GM19099 (cell line): Measurements from ENCODE around the gene NFKB2.
A peak's percentile ranks its signal among the peaks of the same experiment; 100 is the strongest.

ENCODE experiments used
- POLR2A ChIP-seq: IDR thresholded peaks from 3 replicates; pipeline ENCODE4 v1.6.1; 2011; ENCODE audit warnings: low read depth; ENCODE audit not compliant: insufficient read length; ENCODE audit errors: extremely low read depth

The NFKB2 gene

GRCh38 chr10:102395400-102396316 is at the start of gene NFKB2:
NFKB2 (plus strand) TSS chr10:102395705; CDS start chr10:102395960, 255 bp downstream.
- TF ChIP-seq POLR2A, result peak; percentile 68

- no peak for TF ChIP-seq POLR2A
These were observed 48.2 kb upstream of the NFKB2 start for GRCh38 chr10:102347236-102347828.

GRCh38 chr10:102352066-102352715 is 43.3 kb upstream of the NFKB2 start:
- TF ChIP-seq POLR2A, result no peak

GRCh38 chr10:102354451-102354850 is 41.1 kb upstream of the NFKB2 start:
- TF ChIP-seq POLR2A, result no peak

GRCh38 chr10:102358712-102359382 is 36.7 kb upstream of the NFKB2 start:
- TF ChIP-seq POLR2A, result no peak

- TF ChIP-seq POLR2A, result no peak
These were observed 28.1 kb upstream of the NFKB2 start for GRCh38 chr10:102367441-102367840.

- TF ChIP-seq POLR2A, result no peak
These were observed 27.4 kb upstream of the NFKB2 start for GRCh38 chr10:102368077-102368476.

GRCh38 chr10:102371295-102371694 is 24.2 kb upstream of the NFKB2 start:
- no peak for TF ChIP-seq POLR2A

GRCh38 chr10:102375250-102375649 is 20.3 kb upstream of the NFKB2 start:
- TF ChIP-seq POLR2A, result no peak

GRCh38 chr10:102375867-102376266 is 19.6 kb upstream of the NFKB2 start:
- no peak for TF ChIP-seq POLR2A

GRCh38 chr10:102376901-102377300 is 18.6 kb upstream of the NFKB2 start:
- no peak for TF ChIP-seq POLR2A

GRCh38 chr10:102379383-102379782 is 16.1 kb upstream of the NFKB2 start:
- TF ChIP-seq POLR2A, result no peak

GRCh38 chr10:102381983-102382382 is 13.5 kb upstream of the NFKB2 start:
- no peak for TF ChIP-seq POLR2A

GRCh38 chr10:102382871-102383270 is 12.6 kb upstream of the NFKB2 start:
- no peak for TF ChIP-seq POLR2A

- TF ChIP-seq POLR2A, result no peak
These were observed 11.5 kb upstream of the NFKB2 start for GRCh38 chr10:102384053-102384452.
